SK-N-MC (cell line): Measurements from ENCODE around the gene LY6G6C.

Source experiments
- DNase-seq: peaks from one replicate; pipeline ENCODE4 v3.0.0-alpha.2; 2011; ENCODE audit warnings: low read depth, low spot score
- H3K27ac ChIP-seq: fragments of 200-600 bp; sonication (generic); 2 replicates; pipeline ENCODE4 v1.5.1; 2016; ENCODE audit warnings: mixed run types
- H3K36me3 ChIP-seq: fragments of 200-600 bp; sonication (generic); 2 replicates; pipeline ENCODE4 v1.6.1; 2017; ENCODE audit warnings: antibody characterized with exemption, low read length, mixed read lengths; ENCODE audit not compliant: insufficient read depth
- H3K4me3 ChIP-seq: fragments of 200-600 bp; sonication (generic); 2 replicates; pipeline ENCODE4 v1.5.1; 2016
- H3K9ac ChIP-seq: fragments of 200-600 bp; sonication (generic); 2 replicates; pipeline ENCODE4 v1.8.0; 2017; ENCODE audit warnings: mixed run types, mixed read lengths; ENCODE audit not compliant: insufficient read length
- H3K9me3 ChIP-seq: fragments of 200-600 bp; sonication (generic); 2 replicates; pipeline ENCODE4 v1.6.1; 2017; ENCODE audit warnings: low read depth, mild to moderate bottlenecking, antibody characterized with exemption, low read length, moderate library complexity, mixed read lengths
- EZH2 ChIP-seq: fragments of 200-600 bp; sonication (generic); IDR thresholded peaks from one replicate; pipeline ENCODE4 v1.6.1; 2017; ENCODE audit warnings: antibody characterized with exemption
- FOXP2 ChIP-seq: optimal IDR thresholded peaks from 2 replicates; pipeline ENCODE3; 2011; ENCODE audit warnings: mild to moderate bottlenecking, moderate library complexity; ENCODE audit not compliant: insufficient read depth; ENCODE audit errors: extremely low read length, control extremely low read depth
- POLR2AphosphoS5 ChIP-seq: IDR thresholded peaks from 2 replicates; pipeline ENCODE4 v1.6.1; 2012; ENCODE audit warnings: mild to moderate bottlenecking, low read depth, low read length, borderline replicate concordance

Gene LY6G6C, protein sequence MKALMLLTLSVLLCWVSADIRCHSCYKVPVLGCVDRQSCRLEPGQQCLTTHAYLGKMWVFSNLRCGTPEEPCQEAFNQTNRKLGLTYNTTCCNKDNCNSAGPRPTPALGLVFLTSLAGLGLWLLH

DNA sequence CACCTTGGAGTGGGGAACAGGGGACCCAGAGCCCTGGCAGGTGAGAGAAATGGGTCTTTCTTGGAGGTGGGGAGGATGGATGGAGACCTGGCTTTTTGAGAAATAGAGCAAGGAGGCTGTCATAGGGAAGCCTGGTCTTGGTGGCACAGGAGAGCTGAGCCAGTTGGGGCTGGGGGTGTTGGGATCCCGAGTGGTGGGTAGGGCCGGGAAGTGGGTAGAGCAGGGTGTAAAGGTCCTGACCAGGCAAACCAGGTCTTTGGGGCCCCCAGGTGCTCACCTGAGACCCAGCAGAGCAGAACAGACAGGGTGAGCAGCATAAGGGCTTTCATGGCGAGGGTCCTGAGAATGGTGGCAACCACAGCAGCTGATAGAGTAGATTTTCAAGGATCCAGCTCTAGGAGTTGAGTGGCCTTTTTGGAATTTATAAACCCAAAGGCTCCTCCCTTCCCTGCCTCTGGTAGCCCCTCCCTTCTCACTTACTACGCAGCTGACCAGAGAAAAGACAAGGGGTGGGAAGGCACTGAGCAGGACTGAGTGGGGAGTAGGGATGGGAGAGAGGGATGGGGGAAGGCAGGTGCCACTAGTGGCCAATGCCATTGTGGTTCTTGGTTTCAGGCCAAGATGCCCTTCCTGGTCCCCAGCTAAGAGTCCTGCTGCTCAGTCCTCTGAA, at the start of gene LY6G6C:
Gene LY6G6C (minus strand): TSS at position 396 of the 670 bp plus-strand sequence. CDS start 67 bp downstream, at position 329.
- H3K27ac ChIP-seq = no peak within 1 kb of the TSS
- H3K4me3 ChIP-seq = no peak within 1 kb of the TSS
- no peak for DNase-seq
- no peaks in the 10 kb centered on the region for H3K9me3 ChIP-seq
- no peak for TF ChIP-seq EZH2
- TF ChIP-seq FOXP2 = no peak
- TF ChIP-seq POLR2AphosphoS5 = no peak
- no peak within 1 kb of the TSS for H3K9ac ChIP-seq
- H3K36me3 ChIP-seq = no peaks in the 10 kb centered on the region

DNA sequence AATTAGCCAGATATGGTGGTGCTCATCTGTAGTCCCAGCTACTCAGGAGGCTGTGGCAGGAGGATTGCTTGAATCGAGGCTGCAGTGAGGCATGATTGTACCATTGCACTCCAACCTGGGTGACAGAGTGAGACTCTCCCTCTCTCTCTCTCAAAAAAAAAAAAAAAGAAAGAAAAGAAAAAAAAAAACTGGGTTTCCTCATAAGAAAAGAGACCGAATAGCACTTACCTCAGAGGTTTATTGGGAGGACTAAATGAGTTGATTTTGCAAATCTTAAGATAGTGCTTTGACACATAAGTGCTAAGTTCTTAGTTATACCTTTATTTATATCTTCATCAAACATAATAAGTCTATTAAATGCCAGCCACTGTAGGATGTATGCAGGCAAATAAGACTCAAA, 49.3 kb upstream of the LY6G6C start:
- Histone ChIP-seq H3K9ac (no peak overlapping the region), H3K4me3 (no peak overlapping the region), H3K36me3 (no peaks in the 10 kb centered on the region), H3K27ac (no peak overlapping the region), H3K9me3 (no peaks in the 10 kb centered on the region)
- TF ChIP-seq EZH2 = no peak
- no peak for TF ChIP-seq FOXP2
- no peak for TF ChIP-seq POLR2AphosphoS5
- DNase-seq = no peak

DNA sequence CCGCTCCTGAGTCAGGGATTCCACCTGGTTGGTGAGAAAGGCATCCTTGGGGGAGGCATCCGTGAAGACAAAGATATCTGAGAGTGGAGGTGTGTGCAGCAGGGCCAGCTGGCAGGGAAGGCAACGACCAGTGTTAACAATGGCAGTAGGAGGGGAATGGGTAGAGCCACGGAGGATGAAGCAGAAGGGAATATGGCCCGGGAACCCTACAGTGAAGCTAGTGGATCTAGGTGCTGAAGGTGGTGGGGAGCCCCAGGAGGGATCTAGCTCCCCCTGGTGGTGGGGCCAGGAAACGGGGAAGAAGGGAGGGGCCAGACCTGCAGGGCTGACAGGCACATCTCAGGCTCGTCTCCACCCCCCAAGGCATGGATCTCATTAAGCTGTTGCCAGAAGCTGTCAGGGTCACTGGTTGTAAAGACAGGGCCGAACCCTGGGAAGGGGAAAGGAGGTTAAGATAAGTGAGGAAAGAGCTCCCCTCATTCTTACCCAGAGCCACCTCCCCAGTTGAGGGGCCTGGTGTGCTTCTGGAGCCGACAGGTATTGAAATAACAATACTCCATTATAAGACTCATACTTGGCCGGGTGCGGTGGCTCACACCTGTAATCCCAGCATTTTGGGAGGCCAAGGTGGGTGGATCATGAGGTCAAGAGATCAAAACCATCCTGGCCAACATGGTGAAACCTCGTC, 48.3 kb upstream of the LY6G6C start:
- no peak overlapping the region for H3K27ac ChIP-seq
- no peaks in the 10 kb centered on the region for H3K9me3 ChIP-seq
- no peak overlapping the region for H3K9ac ChIP-seq
- H3K4me3 ChIP-seq = no peak overlapping the region
- TF ChIP-seq POLR2AphosphoS5 = no peak
- no peak for TF ChIP-seq FOXP2
- no peak for TF ChIP-seq EZH2
- no peaks in the 10 kb centered on the region for H3K36me3 ChIP-seq
- no peak for DNase-seq

DNA sequence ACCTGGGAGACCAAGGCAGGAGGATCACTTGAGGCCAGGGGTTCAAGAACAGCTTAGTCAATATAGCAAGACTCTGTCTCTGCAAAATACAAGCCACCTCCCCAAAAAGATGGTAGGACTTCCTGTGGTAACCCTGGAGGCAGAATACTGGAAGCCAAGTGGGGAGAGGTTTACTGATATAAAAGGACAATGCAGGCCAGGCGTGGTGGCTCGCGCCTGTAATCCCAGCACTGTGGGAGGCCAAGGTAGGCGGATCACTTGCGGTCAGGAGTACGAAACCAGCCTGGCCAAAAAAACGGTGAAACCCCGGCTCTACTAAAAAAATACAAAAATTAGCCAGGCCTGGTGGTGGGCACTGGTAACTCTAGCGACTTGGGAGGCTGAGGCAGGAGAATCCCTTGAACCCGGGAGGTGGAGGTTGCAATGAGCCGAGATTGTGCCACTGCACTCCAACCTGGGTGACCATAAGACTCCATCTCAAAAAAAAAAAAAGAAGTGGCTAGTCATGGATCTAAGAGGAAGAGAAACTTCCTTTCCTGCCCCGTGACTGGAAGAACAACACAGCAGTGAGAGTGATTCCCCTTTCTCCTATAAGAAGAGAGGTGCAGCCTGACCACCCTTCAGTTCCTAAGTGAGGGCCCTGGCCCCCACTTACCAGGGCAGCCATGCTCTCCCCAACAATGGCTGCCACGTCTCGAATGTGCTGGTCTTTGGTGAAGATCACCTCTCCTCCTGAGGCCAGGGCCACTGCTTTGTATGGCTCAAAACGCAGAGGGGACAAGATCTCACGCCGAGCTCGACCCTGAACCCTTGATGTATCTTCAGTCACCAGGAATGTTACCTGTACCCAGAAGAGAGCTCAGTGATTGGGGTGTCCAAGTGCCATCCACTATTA, 47.1 kb upstream of the LY6G6C start:
- no peak overlapping the region for H3K27ac ChIP-seq
- H3K36me3 ChIP-seq = peaks cover 1% of the 10 kb centered on the region; the same call in 1 of the 2 replicates
- H3K9me3 ChIP-seq = no peaks in the 10 kb centered on the region
- H3K4me3 ChIP-seq = no peak overlapping the region
- no peak for DNase-seq
- no peak for TF ChIP-seq POLR2AphosphoS5
- no peak for TF ChIP-seq EZH2
- TF ChIP-seq FOXP2 = no peak
- no peak overlapping the region for H3K9ac ChIP-seq

DNA sequence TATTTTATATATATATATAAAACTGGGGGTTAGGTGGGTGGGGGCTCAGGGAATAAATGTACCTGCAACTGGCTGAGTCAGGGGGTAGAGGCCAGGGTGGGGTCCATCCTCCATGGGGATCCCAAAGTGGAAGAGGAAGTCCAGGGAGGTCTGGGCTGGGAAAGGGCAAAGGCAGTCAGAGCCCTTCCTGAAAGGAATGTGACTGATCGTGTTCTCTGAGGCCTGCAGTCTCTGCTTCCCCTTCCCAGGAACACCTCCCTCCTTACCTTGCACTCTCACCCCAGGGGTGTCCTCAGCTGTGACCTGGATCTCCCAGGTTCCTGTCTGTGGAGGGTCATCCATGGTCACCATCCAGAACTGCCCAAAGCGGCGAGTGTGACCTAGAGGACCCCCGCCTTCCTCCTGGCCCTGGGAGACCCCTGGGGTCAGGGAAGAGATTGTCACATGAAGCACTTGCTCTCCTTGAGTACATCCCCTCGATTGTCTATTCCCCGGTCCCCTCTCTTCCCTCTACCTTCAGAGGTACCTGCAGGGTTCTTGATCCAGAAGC, 45.6 kb upstream of the LY6G6C start:
- no peak overlapping the region for H3K27ac ChIP-seq
- H3K9me3 ChIP-seq = no peaks in the 10 kb centered on the region
- TF ChIP-seq EZH2 (no peak), FOXP2 (no peak), POLR2AphosphoS5 (no peak)
- H3K36me3 ChIP-seq = peaks cover 14% of the 10 kb centered on the region
- no peak overlapping the region for H3K9ac ChIP-seq
- no peak for DNase-seq
- no peak overlapping the region for H3K4me3 ChIP-seq

DNA sequence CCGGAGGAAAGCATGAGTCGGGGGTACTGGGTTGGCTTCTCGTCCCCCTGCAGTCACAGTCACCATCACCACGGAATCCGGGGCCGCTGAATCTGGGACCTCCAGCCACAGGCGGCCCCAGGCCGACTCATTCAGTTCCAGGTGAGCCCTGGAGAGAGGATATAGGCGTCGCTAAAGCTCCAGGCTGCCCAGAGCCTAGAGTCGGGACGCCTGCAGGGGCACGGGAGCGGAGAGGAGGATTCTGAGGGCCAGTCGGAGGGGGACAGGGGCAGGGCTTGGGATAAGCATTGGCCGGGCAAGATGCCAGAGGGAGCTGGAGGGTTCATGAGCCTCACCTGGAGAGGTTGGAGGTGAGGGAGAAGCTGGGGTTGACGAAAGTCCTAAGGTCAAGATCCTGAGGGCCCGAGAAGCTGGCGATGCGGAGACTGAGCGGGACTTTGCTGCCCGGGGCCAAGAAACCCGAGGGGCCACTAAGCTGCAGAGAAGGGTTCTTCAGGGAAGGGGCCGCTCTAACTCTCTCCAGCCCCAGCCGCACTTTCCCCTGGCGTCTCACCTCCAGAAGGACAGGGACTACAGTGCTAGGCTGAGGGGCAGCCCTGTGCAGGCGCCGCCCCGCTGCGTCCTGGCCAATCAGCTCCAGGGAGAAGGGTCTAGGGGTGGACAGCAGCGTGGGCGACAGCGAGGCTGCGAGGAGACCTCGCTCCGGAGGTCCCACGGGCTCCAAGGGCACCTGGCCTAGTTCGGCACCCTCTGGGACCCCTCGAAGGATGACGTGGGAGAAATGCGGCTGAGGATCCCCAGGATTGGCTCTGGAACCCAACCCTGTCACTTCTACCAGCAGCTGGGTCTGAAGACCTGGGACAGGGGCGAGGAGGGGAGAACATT, 44.6 kb upstream of the LY6G6C start:
- TF ChIP-seq EZH2 (no peak), POLR2AphosphoS5 (no peak)
- DNase-seq = no peak
- H3K9ac ChIP-seq = no peak overlapping the region

DNA sequence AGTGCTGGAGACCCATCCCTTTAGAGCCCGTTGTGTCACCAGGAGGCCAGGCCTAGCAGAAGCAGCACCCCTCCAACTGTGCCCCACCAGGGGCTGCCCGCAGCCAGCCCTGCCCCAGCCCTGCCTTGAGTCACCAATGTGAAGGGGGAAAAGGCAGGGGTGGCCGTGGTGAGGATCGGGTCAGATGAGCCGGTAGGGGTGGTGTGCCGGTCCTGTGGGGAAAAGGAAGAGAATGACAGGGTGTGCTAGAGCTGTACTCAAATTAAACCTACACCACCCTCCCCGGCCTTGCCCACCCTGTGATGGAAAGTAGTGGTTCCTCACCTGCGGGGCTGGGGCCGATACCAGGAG, 44.0 kb upstream of the LY6G6C start:
- no peak for DNase-seq

More for the DNA sequence above, 44.6 kb upstream of the LY6G6C start:
- Histone ChIP-seq H3K4me3 (no peak overlapping the region), H3K9me3 (no peaks in the 10 kb centered on the region), H3K36me3 (peaks cover 24% of the 10 kb centered on the region), H3K27ac (no peak overlapping the region)

More for the DNA sequence above, 44.0 kb upstream of the LY6G6C start:
- no peaks in the 10 kb centered on the region for H3K9me3 ChIP-seq
- peaks cover 30% of the 10 kb centered on the region for H3K36me3 ChIP-seq
- H3K4me3 ChIP-seq = no peak overlapping the region
- TF ChIP-seq EZH2 = no peak
- no peak for TF ChIP-seq FOXP2
- TF ChIP-seq POLR2AphosphoS5 = no peak
- no peak overlapping the region for H3K27ac ChIP-seq
- no peak overlapping the region for H3K9ac ChIP-seq
